ENCODE measurements around the gene PPP1R17. TPM values are rescaled to one million over a fixed set of nuclear protein-coding genes. Genes with fewer than 3 reads are reported as not detected.

PPP1R17 gene
- total and polyA plus RNA-seq, 2 donors (not counting 1 experiment from before 2014, with no cell fraction given) = 0.20 TPM; not detected in 1

- CTCF ChIA-PET = no interaction called here
Observed at GRCh38 chr7:31642681-31643115, 44.3 kb upstream of the PPP1R17 start.

GRCh38 chr7:31646942-31647341 is 40.1 kb upstream of the PPP1R17 start:
- intact Hi-C loops (cut with micrococcal nuclease) = no loop called here
- H3K4me1 ChIP-seq (ENCODE audit: control insufficient read depth in 2 of 2, insufficient read depth in 2 of 2, low read length in 2 of 2) = no peaks in the 10 kb centered on the region
- H2AFZ ChIP-seq (ENCODE audit: insufficient read depth, low read depth, low read length, poor library complexity, severe bottlenecking) = no peak overlapping the region
- 96% methylated on average over 3 of the region's 4 CpGs for WGBS (ENCODE audit: insufficient coverage)
- H3K4me2 ChIP-seq (replicated peaks; ENCODE audit: low read depth, low read length, poor library complexity, severe bottlenecking) = no peak overlapping the region
- ATAC-seq (ENCODE audit: low read depth) (no peak), DNase-seq (no peak)
- H3K79me2 ChIP-seq (ENCODE audit: control insufficient read depth, insufficient read depth, low read length) = no peaks in the 10 kb centered on the region
- POLR2A ChIA-PET = no interaction called here
- no peaks in the 10 kb centered on the region for H3K36me3 ChIP-seq (replicated peaks in 1 of 2; ENCODE audit: control extremely low read depth in 1 of 2, control insufficient read depth in 1 of 2, extremely low read depth in 1 of 2, insufficient read depth in 2 of 2, low read length in 1 of 2)
- H3K4me3 ChIP-seq (ENCODE audit: control extremely low read depth in 1 of 5, extremely low read depth in 1 of 5, insufficient read depth in 1 of 5, low read depth in 2 of 5, low read length in 4 of 5) = no peak overlapping the region
- no peaks in the 10 kb centered on the region for H4K20me1 ChIP-seq (ENCODE audit: control insufficient read depth, insufficient read depth, low read length, poor library complexity, severe bottlenecking)
- Mint-ChIP-seq H3K9me3 (ENCODE audit: insufficient read depth) (no peaks in the 10 kb centered on the region), H3K4me1 (no peaks in the 10 kb centered on the region), H3K4me3 (no peak overlapping the region), H3K27me3 (peaks cover 15% of the 10 kb centered on the region), H3K27ac (no peak overlapping the region)
- H3K27me3 ChIP-seq (replicated peaks in 1 of 4; ENCODE audit: control extremely low read depth in 1 of 4, control insufficient read depth in 3 of 4, insufficient read depth in 4 of 4, low read length in 3 of 4) = no peaks in the 10 kb centered on the region
- no peak overlapping the region for H3K9ac ChIP-seq (ENCODE audit: low read length)
- CTCF ChIA-PET = interaction anchor here (0.9 kb wide), 1 partner anchor 88 kb away, joined by 3 read pairs; no protein-coding TSS in a partner anchor
- TF ChIP-seq CTCF (IDR thresholded peaks at IDR 0.05) (no peak), EZH2 (IDR thresholded peaks at IDR 0.05; ENCODE audit: borderline replicate concordance, insufficient read depth, low read depth, low read length, poor library complexity, severe bottlenecking) (no peak)
- no peak overlapping the region for H3K27ac ChIP-seq (ENCODE audit: low read length in 2 of 2)
- peaks cover 0 to 3% (median 0%) of the 10 kb centered on the region in 3 donors for H3K9me3 ChIP-seq (ENCODE audit: control extremely low read depth in 1 of 3, control insufficient read depth in 2 of 3, insufficient read depth in 1 of 3, low read length in 2 of 3)

More at GRCh38 chr7:31642681-31643115, 44.3 kb upstream of the PPP1R17 start:
- no peaks in the 10 kb centered on the region for H3K9me3 Mint-ChIP-seq (ENCODE audit: insufficient read depth)
- no peak overlapping the region for H2AFZ ChIP-seq (ENCODE audit: insufficient read depth, low read depth, low read length, poor library complexity, severe bottlenecking)
- H3K79me2 ChIP-seq (ENCODE audit: control insufficient read depth, insufficient read depth, low read length) = no peaks in the 10 kb centered on the region
- 63% methylated on average over 5 of the region's 5 CpGs for WGBS (ENCODE audit: insufficient coverage)
- no peaks in the 10 kb centered on the region for H3K4me1 Mint-ChIP-seq
- no peaks in the 10 kb centered on the region for H3K36me3 ChIP-seq (replicated peaks in 1 of 2; ENCODE audit: control extremely low read depth in 1 of 2, control insufficient read depth in 1 of 2, extremely low read depth in 1 of 2, insufficient read depth in 2 of 2, low read length in 1 of 2)
- H3K27ac ChIP-seq (ENCODE audit: low read length in 2 of 2) = no peak overlapping the region
- TF ChIP-seq CTCF (IDR thresholded peaks at IDR 0.05) (no peak), EZH2 (IDR thresholded peaks at IDR 0.05; ENCODE audit: borderline replicate concordance, insufficient read depth, low read depth, low read length, poor library complexity, severe bottlenecking) (no peak)
- H3K4me3 Mint-ChIP-seq = no peak overlapping the region
- intact Hi-C loops (cut with micrococcal nuclease) = no loop called here
- H3K27me3 ChIP-seq (replicated peaks in 1 of 4; ENCODE audit: control extremely low read depth in 1 of 4, control insufficient read depth in 3 of 4, insufficient read depth in 4 of 4, low read length in 3 of 4) = no peaks in the 10 kb centered on the region
- peaks cover 0 to 3% (median 0%) of the 10 kb centered on the region in 3 donors for H3K9me3 ChIP-seq (ENCODE audit: control extremely low read depth in 1 of 3, control insufficient read depth in 2 of 3, insufficient read depth in 1 of 3, low read length in 2 of 3)
- no peak overlapping the region for H3K4me2 ChIP-seq (replicated peaks; ENCODE audit: low read depth, low read length, poor library complexity, severe bottlenecking)
- H4K20me1 ChIP-seq (ENCODE audit: control insufficient read depth, insufficient read depth, low read length, poor library complexity, severe bottlenecking) = no peaks in the 10 kb centered on the region
- no peak overlapping the region for H3K27ac Mint-ChIP-seq
- H3K27me3 Mint-ChIP-seq = peaks cover 22% of the 10 kb centered on the region
- POLR2A ChIA-PET = no interaction called here
- H3K4me1 ChIP-seq (ENCODE audit: control insufficient read depth in 2 of 2, insufficient read depth in 2 of 2, low read length in 2 of 2) = no peaks in the 10 kb centered on the region
- DNase-seq = no peak
- no peak for ATAC-seq (ENCODE audit: low read depth)
- H3K9ac ChIP-seq (ENCODE audit: low read length) = no peak overlapping the region
- no peak overlapping the region for H3K4me3 ChIP-seq (ENCODE audit: control extremely low read depth in 1 of 5, extremely low read depth in 1 of 5, insufficient read depth in 1 of 5, low read depth in 2 of 5, low read length in 4 of 5)

All from B cell (primary cell).